Loucy (cell line): ENCODE data around the gene SLC39A13.

Source experiments
- EZH2phosphoT487 ChIP-seq: fragments of 200-600 bp; IDR thresholded peaks from 2 replicates; pipeline ENCODE4 v1.6.1; 2018; ENCODE audit warnings: antibody characterized with exemption, mild to moderate bottlenecking, moderate library complexity, borderline replicate concordance
- TF ChIP-seq, protein P1 (sequence below): fragments of 200-600 bp; sonication (generic); conservative IDR thresholded peaks from 2 replicates; pipeline ENCODE4 v1.5.1; 2014; ENCODE audit warnings: mild to moderate bottlenecking, antibody characterized with exemption, low read length

- TF ChIP-seq, protein P1, sequence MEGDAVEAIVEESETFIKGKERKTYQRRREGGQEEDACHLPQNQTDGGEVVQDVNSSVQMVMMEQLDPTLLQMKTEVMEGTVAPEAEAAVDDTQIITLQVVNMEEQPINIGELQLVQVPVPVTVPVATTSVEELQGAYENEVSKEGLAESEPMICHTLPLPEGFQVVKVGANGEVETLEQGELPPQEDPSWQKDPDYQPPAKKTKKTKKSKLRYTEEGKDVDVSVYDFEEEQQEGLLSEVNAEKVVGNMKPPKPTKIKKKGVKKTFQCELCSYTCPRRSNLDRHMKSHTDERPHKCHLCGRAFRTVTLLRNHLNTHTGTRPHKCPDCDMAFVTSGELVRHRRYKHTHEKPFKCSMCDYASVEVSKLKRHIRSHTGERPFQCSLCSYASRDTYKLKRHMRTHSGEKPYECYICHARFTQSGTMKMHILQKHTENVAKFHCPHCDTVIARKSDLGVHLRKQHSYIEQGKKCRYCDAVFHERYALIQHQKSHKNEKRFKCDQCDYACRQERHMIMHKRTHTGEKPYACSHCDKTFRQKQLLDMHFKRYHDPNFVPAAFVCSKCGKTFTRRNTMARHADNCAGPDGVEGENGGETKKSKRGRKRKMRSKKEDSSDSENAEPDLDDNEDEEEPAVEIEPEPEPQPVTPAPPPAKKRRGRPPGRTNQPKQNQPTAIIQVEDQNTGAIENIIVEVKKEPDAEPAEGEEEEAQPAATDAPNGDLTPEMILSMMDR, result no peak
- TF ChIP-seq EZH2phosphoT487, result no peak
Measured at GRCh38 chr11:47403571-47403970, 4.8 kb upstream of the SLC39A13 start.
